B cell (primary cell): ENCODE results near the gene AP5S1. TPM values are rescaled to one million over a fixed set of nuclear protein-coding genes. Genes with fewer than 3 reads are reported as not detected.
"Not testable (repeated sequence)": the region's sequence is repeated elsewhere in the genome, so short reads cannot be mapped to it uniquely, and the experiment has no call there.

Experiments
- ATAC-seq: fragments of 200-7000 bp; cut with Tn5 transposase; one replicate; pipeline ENCODE4 v1.10.0; 2021; ENCODE audit warnings: low read depth, mild to moderate bottlenecking, moderate number of reproducible peaks, moderate library complexity
- CTCF ChIA-PET: fragments of 350-600 bp; sonication (Branson Sonifier 250); formaldehyde crosslinking; loops from one replicate; lab custom pipeline; 2021; ENCODE audit warnings: antibody characterized with exemption, inconsistent platforms; lab: Charles Lee
- POLR2A ChIA-PET: fragments of 350-600 bp; sonication (Branson Sonifier 250); formaldehyde crosslinking; loops from one replicate; lab custom pipeline; 2021; ENCODE audit warnings: antibody characterized with exemption; lab: Charles Lee
- DNase-seq: peaks from one replicate; pipeline ENCODE4 v3.0.0; 2013
- H2AFZ ChIP-seq: 2 replicates; pipeline ENCODE4 v1.6.1; 2012; ENCODE audit warnings: mild to moderate bottlenecking, low read depth, low read length; ENCODE audit not compliant: insufficient read depth, poor library complexity, severe bottlenecking
- H3K27ac ChIP-seq, 2 donors: 1 replicate in 1 of 2; 2 replicates in 1 of 2; pipeline ENCODE4 v1.5.1; 2012 to 2013; ENCODE audit warnings: low read length in 2 of 2, mild to moderate bottlenecking in 2 of 2, moderate library complexity in 1 of 2
- H3K27me3 ChIP-seq, 4 experiments: fragments of 200-600 bp in 1 of 4; sonication (generic) in 1 of 4; replicated peaks in 1 of 4; 1 replicate in 2 of 4; 2 replicates in 2 of 4; pipeline versions ENCODE4 v1.6.1 to v1.7.0; 2013 to 2016; ENCODE audit warnings: low read length in 3 of 4, mild to moderate bottlenecking in 2 of 4, mixed read lengths in 1 of 4, moderate library complexity in 1 of 4; ENCODE audit not compliant: insufficient read depth in 4 of 4, control insufficient read depth in 3 of 4; ENCODE audit errors: control extremely low read depth in 1 of 4
- H3K36me3 ChIP-seq, 2 experiments: replicated peaks in 1 of 2; 1 replicate in 1 of 2; 2 replicates in 1 of 2; pipeline versions ENCODE4 v1.6.1 to v1.7.1; 2013; ENCODE audit warnings: low read length in 1 of 2; ENCODE audit not compliant: insufficient read depth in 2 of 2, control insufficient read depth in 1 of 2; ENCODE audit errors: control extremely low read depth in 1 of 2, extremely low read depth in 1 of 2
- H3K4me1 ChIP-seq, 2 donors: fragments of 200-600 bp in 1 of 2; sonication (generic) in 1 of 2; 1 replicate in 1 of 2; 2 replicates in 1 of 2; pipeline versions ENCODE4 v1.5.1 to v1.6.1; 2013 to 2017; ENCODE audit warnings: low read length in 2 of 2; ENCODE audit not compliant: control insufficient read depth in 2 of 2, insufficient read depth in 2 of 2
- H3K4me2 ChIP-seq: replicated peaks from 2 replicates; pipeline ENCODE3; 2012; ENCODE audit warnings: mild to moderate bottlenecking, low read depth, low read length; ENCODE audit not compliant: poor library complexity, severe bottlenecking
- H3K4me3 ChIP-seq, 5 experiments: fragments of 200-600 bp in 1 of 5; sonication (generic) in 1 of 5; 1 replicate in 3 of 5; 2 replicates in 2 of 5; pipeline versions ENCODE4 v1.5.1 to v1.7.0; 2011 to 2016; ENCODE audit warnings: low read length in 4 of 5, mild to moderate bottlenecking in 4 of 5, low read depth in 2 of 5, control low read depth in 1 of 5, moderate library complexity in 1 of 5; ENCODE audit not compliant: insufficient read depth in 1 of 5; ENCODE audit errors: control extremely low read depth in 1 of 5, extremely low read depth in 1 of 5
- H3K79me2 ChIP-seq: fragments of 200-600 bp; sonication (generic); one replicate; pipeline ENCODE4 v1.6.0; 2016; ENCODE audit warnings: low read length; ENCODE audit not compliant: control insufficient read depth, insufficient read depth
- H3K9ac ChIP-seq: fragments of 200-600 bp; sonication (generic); 2 replicates; pipeline ENCODE4 v1.6.1; 2017; ENCODE audit warnings: mild to moderate bottlenecking, low read length, moderate library complexity
- H3K9me3 ChIP-seq, 3 donors: one replicate each; pipeline versions ENCODE4 v1.6.1 to v1.7.1; 2013; ENCODE audit warnings: low read length in 2 of 3; ENCODE audit not compliant: control insufficient read depth in 2 of 3, insufficient read depth in 1 of 3; ENCODE audit errors: control extremely low read depth in 1 of 3
- H4K20me1 ChIP-seq: 2 replicates; pipeline ENCODE4 v1.6.0; 2012; ENCODE audit warnings: mild to moderate bottlenecking, low read length; ENCODE audit not compliant: insufficient read depth, control insufficient read depth, poor library complexity, severe bottlenecking
- H3K27ac Mint-ChIP-seq: one replicate; pipeline ENCODE4 v1.8.0; 2021; ENCODE audit warnings: mixed read lengths
- H3K27me3 Mint-ChIP-seq: one replicate; pipeline ENCODE4 v1.8.0; 2021; ENCODE audit warnings: mixed read lengths
- H3K4me1 Mint-ChIP-seq: one replicate; pipeline ENCODE4 v1.8.0; 2021; ENCODE audit warnings: mixed read lengths
- H3K4me3 Mint-ChIP-seq: one replicate; pipeline ENCODE4 v1.8.0; 2021; ENCODE audit warnings: mixed read lengths
- H3K9me3 Mint-ChIP-seq: one replicate; pipeline ENCODE4 v1.8.0; 2022; ENCODE audit warnings: mixed read lengths; ENCODE audit not compliant: insufficient read depth
- WGBS: methylation state at CpG from one replicate; pipeline ENCODE4 v1.1.5; 2013; ENCODE audit warnings: missing lambda C conversion rate; ENCODE audit not compliant: insufficient coverage; 5-methylcytosine and 5-hydroxymethylcytosine counted together
- intact Hi-C: fragments of 100-400 bp; cut with micrococcal nuclease; formaldehyde crosslinking; loops from one replicate; pipeline ENCODE4 v1.10.0; 2022
- polyA plus RNA-seq: library from polyadenylated mRNA; depleted of rRNA; stranded (reverse); fragments of >200 nt; gene quantifications from 2 replicates; pipeline ENCODE4 v1.2.3, GENCODE V29; 2012
- total RNA-seq, 2 donors: library from RNA; stranded (reverse); fragments of 120-200 nt in 1 of 2; gene quantifications; 1 replicate in 1 of 2; 2 replicates in 1 of 2; pipeline versions ENCODE4 v1.2.3 to v1.2.4, GENCODE V29; 2013 to 2022

The AP5S1 gene
- total and polyA plus RNA-seq, 2 donors (not counting 1 experiment from before 2014, with no cell fraction given), result 9.2 to 12.6 TPM

DNA sequence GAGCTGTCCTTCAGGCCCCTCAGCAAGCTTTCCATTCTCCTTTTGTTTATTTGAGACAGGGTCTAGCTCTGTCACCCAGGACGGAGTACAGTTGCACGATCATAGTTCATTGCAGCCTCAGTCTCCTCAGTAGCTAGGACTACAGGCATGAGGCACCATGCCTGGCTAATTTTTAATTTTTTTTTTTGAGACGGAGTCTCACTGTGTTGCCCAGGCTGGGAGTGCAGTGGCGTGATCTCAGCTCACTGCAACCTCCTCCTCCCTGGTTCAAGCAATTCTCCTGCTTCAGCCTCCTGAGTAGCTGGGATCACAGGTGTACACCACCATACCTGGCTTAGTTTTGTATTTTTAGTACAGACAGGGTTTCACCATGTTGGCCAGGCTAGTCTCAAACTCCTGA lies 31.1 kb upstream of the AP5S1 start:
- H3K27me3 Mint-ChIP-seq, H3K4me2 ChIP-seq, H3K27ac Mint-ChIP-seq, H3K9me3 Mint-ChIP-seq, ATAC-seq, DNase-seq, H3K27ac ChIP-seq, H3K9me3 ChIP-seq, H3K79me2 ChIP-seq, H3K9ac ChIP-seq, H3K4me3 Mint-ChIP-seq, H3K27me3 ChIP-seq, H3K4me3 ChIP-seq, intact Hi-C loops, H2AFZ ChIP-seq, H3K36me3 ChIP-seq: not testable (repeated sequence)
- Histone ChIP-seq H4K20me1 (peaks cover 16% of the 10 kb centered on the region), H3K4me1 (peaks cover 8 to 18% of the 10 kb centered on the region in 2 donors)
- CTCF ChIA-PET, result interaction anchor here (0.7 to 6.4 kb wide), 6 partner anchors 10 to 345 kb away, joined by 3 to 84 read pairs (median 4); partner anchors contain the start of gene AP5S1
- POLR2A ChIA-PET, result interaction anchor here (0.8 to 0.9 kb wide), 2 partner anchors 30 to 31 kb away, joined by 3 to 4 read pairs; partner anchors contain the start of gene AP5S1
- 98% methylated on average over 4 of the region's 4 CpGs for WGBS
- H3K4me1 Mint-ChIP-seq, result peaks cover 24% of the 10 kb centered on the region

DNA sequence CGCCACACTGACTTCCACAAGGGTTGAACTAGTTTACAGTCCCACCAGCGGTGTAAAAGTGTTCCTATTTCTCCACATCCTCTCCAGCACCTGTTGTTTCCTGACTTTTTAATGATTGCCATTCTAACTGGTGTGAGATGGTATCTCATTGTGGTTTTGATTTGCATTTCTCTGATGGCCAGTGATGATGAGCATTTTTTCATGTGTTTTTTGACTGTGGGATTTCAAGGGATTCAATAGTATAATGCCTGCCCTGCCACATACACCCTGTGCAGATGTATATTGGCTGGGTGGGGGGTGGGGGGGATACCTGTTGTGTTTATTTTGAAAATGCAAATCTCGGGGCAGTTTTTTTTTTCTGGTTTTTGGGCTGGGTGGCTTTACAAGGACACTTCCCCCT lies 26.2 kb upstream of the AP5S1 start:
- no CpG with 5 or more reads among the region's 3 CpGs for WGBS
- H3K4me1 ChIP-seq, result peaks cover 30 to 36% of the 10 kb centered on the region in 2 donors
- CTCF ChIA-PET, H3K27me3 Mint-ChIP-seq, H3K27ac Mint-ChIP-seq, H3K79me2 ChIP-seq, H3K9me3 ChIP-seq, H3K27ac ChIP-seq, DNase-seq, H4K20me1 ChIP-seq, H3K36me3 ChIP-seq, H3K9ac ChIP-seq, H3K4me2 ChIP-seq, H3K4me3 ChIP-seq, H3K9me3 Mint-ChIP-seq, H2AFZ ChIP-seq, H3K27me3 ChIP-seq, POLR2A ChIA-PET, H3K4me3 Mint-ChIP-seq, ATAC-seq: not testable (repeated sequence)
- H3K4me1 Mint-ChIP-seq, result peaks cover 34% of the 10 kb centered on the region
- intact Hi-C loops, result loop anchor here (2.0 kb wide), 1 partner anchor 95 kb away; the partner anchor contains the start of gene PANK2
